HepG2 (cell line): ENCODE measurements around the gene MBD3L2B. TPM values are rescaled to one million over a fixed set of nuclear protein-coding genes. Genes with fewer than 3 reads are reported as not detected.
A peak's percentile ranks its signal among the peaks of the same experiment; 100 is the strongest.
"Not testable (repeated sequence)": the region's sequence is repeated elsewhere in the genome, so short reads cannot be mapped to it uniquely, and the experiment has no call there.

ENCODE experiments used
- ATAC-seq: fragments of 200-7000 bp; cut with Tn5 transposase; 3 replicates; pipeline ENCODE4 v1.9.1; 2020; ENCODE audit warnings: mild to moderate bottlenecking, moderate library complexity
- Bru-seq: library from RNA; stranded (reverse); fragments of 400-500 nt; gene quantifications from one replicate; lab custom pipeline; 2021; lab: Mats Ljungman, UMichigan
- BruChase-seq, 2 experiments: library from RNA; stranded (reverse); fragments of 400-500 nt; gene quantifications; one replicate each; lab custom pipeline; 2021; lab: Mats Ljungman, UMichigan
- BruUV-seq: library from RNA; stranded (reverse); fragments of 400-500 nt; replicated peaks from 2 replicates; lab custom pipeline; 2021; lab: Mats Ljungman, UMichigan
- CTCF ChIA-PET: fragments of 300-600 bp; formaldehyde crosslinking; extraction: SDS; loops from one replicate; lab custom pipeline; 2021; ENCODE audit warnings: low total read pairs, inconsistent platforms, low intra/inter-chr PET ratio; lab: Yijun Ruan, JAX
- POLR2A ChIA-PET: fragments of 350-600 bp; sonication (Branson Sonifier 250); formaldehyde crosslinking; loops from one replicate; lab custom pipeline; 2020; ENCODE audit warnings: antibody characterized with exemption, inconsistent platforms; lab: Yijun Ruan, JAX
- DNase-seq: peaks from one replicate; pipeline ENCODE4 v3.0.0-alpha.2; 2015; ENCODE audit warnings: low spot score
- FAIRE-seq: peaks from 3 replicates; lab custom pipeline; 2011; peaks lifted over from hg19 to GRCh38; lab: Jason Lieb, UNC
- H2AFZ ChIP-seq: one replicate; pipeline ENCODE4 v1.6.1; 2011; ENCODE audit warnings: low read length, inconsistent platforms
- H3K27ac ChIP-seq: fragments of 300-600 bp; 3 replicates; pipeline ENCODE4 v1.8.0; 2011; ENCODE audit warnings: mixed run types, mild to moderate bottlenecking, mixed read lengths, low read length, inconsistent platforms; ENCODE audit not compliant: insufficient read depth; ENCODE audit errors: extremely low read length
- H3K27me3 ChIP-seq, 2 experiments: fragments of 200-600 bp in 1 of 2; 2 replicates in 1 of 2; 3 replicates in 1 of 2; pipeline versions ENCODE4 v1.6.0 to v1.8.0; 2011; ENCODE audit warnings: low read length in 2 of 2, mild to moderate bottlenecking in 2 of 2, moderate library complexity in 2 of 2, inconsistent platforms in 1 of 2; ENCODE audit not compliant: insufficient read depth in 2 of 2, control insufficient read depth in 1 of 2
- H3K36me3 ChIP-seq, 2 experiments: fragments of 200-600 bp in 1 of 2; replicated peaks in 1 of 2; 2 replicates in 1 of 2; 3 replicates in 1 of 2; pipeline versions ENCODE4 v1.5.1 to v1.8.0; 2011; ENCODE audit warnings: low read length in 2 of 2, inconsistent platforms in 1 of 2; ENCODE audit not compliant: insufficient read depth in 2 of 2, control insufficient read depth in 1 of 2
- H3K4me1 ChIP-seq: 2 replicates; pipeline ENCODE4 v1.5.1; 2012; ENCODE audit warnings: low read length, inconsistent platforms; ENCODE audit not compliant: insufficient read depth
- H3K4me2 ChIP-seq: 2 replicates; pipeline ENCODE4 v1.6.0; 2011; ENCODE audit warnings: low read depth, low read length, inconsistent platforms
- H3K4me3 ChIP-seq, 3 experiments: fragments of 200-600 bp in 1 of 3; sonication (generic), shearing (Covaris generic) in 1 of 3; replicated peaks in 1 of 3; 2 replicates each; pipeline ENCODE4 v1.5.1; 2011 to 2016; ENCODE audit warnings: low read length in 3 of 3, inconsistent platforms in 2 of 3, low read depth in 2 of 3, mild to moderate bottlenecking in 2 of 3, control low read depth in 1 of 3, mixed read lengths in 1 of 3; ENCODE audit not compliant: insufficient read depth in 1 of 3
- H3K79me2 ChIP-seq: one replicate; pipeline ENCODE4 v1.6.1; 2011; ENCODE audit warnings: low read length, inconsistent platforms; ENCODE audit not compliant: insufficient read depth
- H3K9ac ChIP-seq: 2 replicates; pipeline ENCODE4 v1.6.0; 2011; ENCODE audit warnings: mild to moderate bottlenecking, low read depth, low read length, inconsistent platforms; ENCODE audit not compliant: insufficient read depth
- H3K9me3 ChIP-seq: 2 replicates; pipeline ENCODE4 v1.5.1; 2012; ENCODE audit warnings: mild to moderate bottlenecking, low read length
- H4K20me1 ChIP-seq: 2 replicates; pipeline ENCODE4 v1.6.0; 2011; ENCODE audit warnings: inconsistent platforms, mild to moderate bottlenecking, low read length, moderate library complexity; ENCODE audit not compliant: insufficient read depth
- FOXJ3 ChIP-seq: sonication (generic); formaldehyde crosslinking; IDR thresholded peaks from 2 replicates; pipeline ENCODE4 v1.4.0; 2020; ENCODE audit warnings: missing genetic modification reagents, mild to moderate bottlenecking, borderline replicate concordance
- KDM5A ChIP-seq: fragments of 200-600 bp; sonication (generic); IDR thresholded peaks from 2 replicates; pipeline ENCODE4 v1.7.0; 2018; ENCODE audit warnings: antibody characterized with exemption, mild to moderate bottlenecking, low read length, borderline replicate concordance
- MIXL1 ChIP-seq: IDR thresholded peaks from 2 replicates; pipeline ENCODE4 v1.6.1; 2016
- TAF15 ChIP-seq: fragments of 200-400 bp; formaldehyde crosslinking; IDR thresholded peaks from one replicate; pipeline ENCODE4 v1.6.1; 2018; ENCODE audit warnings: mild to moderate bottlenecking, low read depth, low read length; ENCODE audit not compliant: poor library complexity, severe bottlenecking
- XRCC5 ChIP-seq: fragments of 200-400 bp; formaldehyde crosslinking; optimal IDR thresholded peaks from 2 replicates; pipeline ENCODE3; 2017; ENCODE audit warnings: mild to moderate bottlenecking, low read length
- ZNF883 ChIP-seq: sonication (generic); formaldehyde crosslinking; IDR thresholded peaks from 2 replicates; pipeline ENCODE4 v1.5.1; 2020; ENCODE audit warnings: mild to moderate bottlenecking, missing genetic modification reagents; ENCODE audit errors: not compliant biosample characterization
- WGBS: methylation state at CpG from one replicate; pipeline ENCODE4 v1.1.6; 2017; ENCODE audit warnings: low lambda C conversion rate; 5-methylcytosine and 5-hydroxymethylcytosine counted together
- in situ Hi-C: cut with HindIII; loops from 2 replicates; pipeline ENCODE4 v1.10.0; 2017; ENCODE audit warnings: low pct_unique_long_range_greater_than_20kb; ENCODE audit not compliant: extremely low pct_ligation_motif_present
- intact Hi-C: fragments of 100-400 bp; cut with micrococcal nuclease; formaldehyde crosslinking; loops from one replicate; pipeline ENCODE4 v1.10.0; 2022; ENCODE audit not compliant: unreplicated experiment
- long read RNA-seq, 2 experiments: library from RNA in 1 of 2; library from polyadenylated mRNA in 1 of 2; stranded (forward) in 1 of 2; unstranded in 1 of 2; transcript quantifications; one replicate each; pipeline ENCODE4 v2.0.0, GENCODE V29; 2019 to 2022
- polyA minus RNA-seq, 3 experiments: library from RNA; depleted of rRNA, polyadenylated mRNA; stranded (reverse); fragments of >200 nt; gene quantifications; 2 replicates each; pipeline ENCODE4 v1.2.3, GENCODE V29; 2011; ENCODE audit warnings: low replicate concordance in 1 of 3
- polyA plus RNA-seq, 8 experiments: library from polyadenylated mRNA; depleted of rRNA in 3 of 8; stranded (reverse) in 7 of 8; unstranded in 1 of 8; fragments of >200 nt; fragmentation: Illumina TruSeq in 4 of 8; extraction: Trizol in 4 of 8; gene quantifications; 2 replicates each; pipeline versions ENCODE4 v1.2.1 to v1.2.3, GENCODE V29; 2011 to 2016; ENCODE audit warnings: low read depth in 4 of 8, missing spikeins in 1 of 8, mixed read lengths in 1 of 8; ENCODE audit not compliant: insufficient read depth in 1 of 8
- total RNA-seq, 5 experiments: library from RNA; depleted of rRNA; stranded (reverse); fragments of >200 nt; fragmentation: Illumina TruSeq; extraction: Trizol; gene quantifications; 2 replicates each; pipeline ENCODE4 v1.2.3, GENCODE V29; 2016; ENCODE audit warnings: low read depth in 1 of 5
- TF ChIP-seq, protein P1 (sequence below): sonication (generic); formaldehyde crosslinking; IDR thresholded peaks from 2 replicates; pipeline ENCODE4 v1.8.0; 2022; ENCODE audit warnings: missing genetic modification reagents, mild to moderate bottlenecking, inconsistent platforms, borderline replicate concordance
- TF ChIP-seq, protein P2 (sequence below): sonication (generic); formaldehyde crosslinking; IDR thresholded peaks from 2 replicates; pipeline ENCODE4 v1.4.0; 2020; ENCODE audit warnings: mild to moderate bottlenecking, missing genetic modification reagents
- TF ChIP-seq, protein P3 (sequence below): sonication (generic); formaldehyde crosslinking; IDR thresholded peaks from 2 replicates; pipeline ENCODE4 v1.9.0; 2022; ENCODE audit warnings: missing genetic modification reagents, mild to moderate bottlenecking, borderline replicate concordance

Gene MBD3L2B
- not detected in 2 replicates for total RNA-seq (2016; rRNA removed; fragmentation: Illumina TruSeq; extraction: Trizol)
- total RNA-seq (2016; cell fraction: cytosol; rRNA removed; fragmentation: Illumina TruSeq; extraction: Trizol; ENCODE audit: low read depth) = not detected in 2 replicates
- total RNA-seq (2016; cell fraction: insoluble cytoplasmic fraction; rRNA removed; fragmentation: Illumina TruSeq; extraction: Trizol) = not detected in 2 replicates
- not detected in 2 replicates for total RNA-seq (2016; cell fraction: membrane; rRNA removed; fragmentation: Illumina TruSeq; extraction: Trizol)
- total RNA-seq (2016; cell fraction: nucleus; rRNA removed; fragmentation: Illumina TruSeq; extraction: Trizol) = not detected in 2 replicates
- not detected in 2 replicates for polyA plus RNA-seq (2011; rRNA removed)
- not detected in 2 replicates for polyA plus RNA-seq (2011; cell fraction: cytosol; rRNA removed)
- not detected in 2 replicates for polyA plus RNA-seq (2011; cell fraction: nucleus; rRNA removed)
- polyA plus RNA-seq (2012) = not detected in 2 replicates
- not detected in 2 replicates for polyA plus RNA-seq (2016; cell fraction: cytosol; fragmentation: Illumina TruSeq; extraction: Trizol; ENCODE audit: low read depth)
- not detected in 2 replicates for polyA plus RNA-seq (2016; cell fraction: insoluble cytoplasmic fraction; fragmentation: Illumina TruSeq; extraction: Trizol; ENCODE audit: low read depth)
- polyA plus RNA-seq (2016; cell fraction: membrane; fragmentation: Illumina TruSeq; extraction: Trizol; ENCODE audit: low read depth) = not detected in 2 replicates
- not detected in 2 replicates for polyA plus RNA-seq (2016; cell fraction: nucleus; fragmentation: Illumina TruSeq; extraction: Trizol; ENCODE audit: insufficient read depth, low read depth)
- not detected in 2 replicates for polyA minus RNA-seq (2011; rRNA and poly(A)+ RNA removed; ENCODE audit: low replicate concordance)
- not detected in 2 replicates for polyA minus RNA-seq (2011; cell fraction: cytosol; rRNA and poly(A)+ RNA removed)
- polyA minus RNA-seq (2011; cell fraction: nucleus; rRNA and poly(A)+ RNA removed) = not detected in 2 replicates
- Bru-seq, nascent RNA = not detected
- not detected for BruChase-seq, experiment 1, labeled RNA remaining after a 6-hour chase
- BruChase-seq, experiment 2, labeled RNA remaining after a 2-hour chase = not detected
- long read RNA-seq, experiment 1 = 0 reads
- long read RNA-seq, experiment 2 = 0 reads

DNA sequence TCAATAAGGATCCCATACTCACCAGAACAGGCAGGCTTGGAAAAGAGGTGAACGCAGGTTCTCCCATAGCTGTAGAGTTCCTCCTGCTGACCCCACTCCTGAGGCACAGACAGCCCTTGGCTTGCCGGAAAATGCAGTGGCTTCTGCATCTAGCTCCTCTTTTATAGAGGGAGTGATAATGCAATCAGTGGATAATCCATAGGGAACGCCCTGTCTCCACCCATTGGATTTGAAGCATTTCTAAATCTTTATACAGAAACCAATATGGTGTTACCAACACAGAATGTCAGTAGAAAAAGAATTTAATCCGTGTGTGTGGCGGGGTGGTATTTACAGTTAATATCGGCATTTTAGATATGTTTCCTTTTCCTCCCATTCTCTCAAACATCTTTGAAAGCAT is at the start of gene MBD3L2B:
Gene MBD3L2B, minus strand, starts transcription at position 101 of the 400 bp plus-strand sequence. Its CDS starts 34 bp downstream, at position 67.
- peak; percentile 8 for FAIRE-seq
- H3K4me3 ChIP-seq, H3K4me2 ChIP-seq, H3K9ac ChIP-seq, BruUV-seq, H3K27me3 ChIP-seq, H4K20me1 ChIP-seq, DNase-seq, H3K27ac ChIP-seq, H3K9me3 ChIP-seq, H3K4me1 ChIP-seq, H3K79me2 ChIP-seq, in situ Hi-C loops, CTCF ChIA-PET, intact Hi-C loops, POLR2A ChIA-PET, H3K36me3 ChIP-seq, H2AFZ ChIP-seq, ATAC-seq: not testable (repeated sequence)
- no CpG with 5 or more reads among the region's 6 CpGs for WGBS

DNA sequence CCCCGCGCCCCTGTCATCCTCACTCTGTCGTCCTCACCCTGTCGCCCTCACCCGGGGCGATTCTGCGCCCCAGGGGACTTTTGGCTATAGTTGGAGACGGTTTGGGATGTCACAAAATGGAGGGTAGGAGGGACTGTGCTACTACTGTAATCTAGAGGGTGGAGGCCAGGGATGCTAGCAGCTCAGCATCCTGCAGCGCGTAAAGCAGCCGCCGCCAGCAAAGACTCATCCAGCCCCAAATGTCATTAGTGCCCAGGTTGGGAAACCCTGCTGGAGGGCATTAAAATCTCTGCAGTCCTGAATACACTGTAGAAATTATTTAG is 48.6 kb upstream of the MBD3L2B start:
- peaks cover 11% of the 10 kb centered on the region for H3K79me2 ChIP-seq
- WGBS = 2% methylated on average over 10 of the region's 12 CpGs
- ATAC-seq (peak; percentile 64; the same call in 2 of the 3 replicates), FAIRE-seq (no peak), DNase-seq (no peak)
- no TSS peak for BruUV-seq
- H3K4me1 ChIP-seq = peaks cover 14% of the 10 kb centered on the region
- H3K4me2 ChIP-seq = peak overlapping the region; percentile 65
- intact Hi-C loops (no loop called here), in situ Hi-C loops (no loop called here)
- POLR2A ChIA-PET = interaction anchor here (0.6 to 1.5 kb wide), 13 partner anchors 12 to 709 kb away, joined by 3 to 32 read pairs (median 4); partner anchors contain the start of genes ALKBH7, CLPP, MCOLN1 and PET100
- no peaks in the 10 kb centered on the region; a peak in 1 of 5 replicates for H3K27me3 ChIP-seq
- peaks cover 4 to 24% of the 10 kb centered on the region in 2 experiments; a peak in 4 of 5 replicates for H3K36me3 ChIP-seq
- H4K20me1 ChIP-seq = no peaks in the 10 kb centered on the region
- CTCF ChIA-PET = no interaction called here
- H3K4me3 ChIP-seq = peak overlapping the region; percentile 77 to 94 (median 90)
- peak overlapping the region; percentile 77 for H3K27ac ChIP-seq
- H2AFZ ChIP-seq = no peak overlapping the region
- H3K9me3 ChIP-seq = peaks cover 7% of the 10 kb centered on the region
- H3K9ac ChIP-seq = peak overlapping the region; percentile 80
- TF ChIP-seq FOXJ3 = 0 out of 2 replicates have a peak, but pooled peaks have one; percentile 9
- no peak for TF ChIP-seq TAF15
- peak; percentile 1 for TF ChIP-seq XRCC5
- TF ChIP-seq, protein P1, sequence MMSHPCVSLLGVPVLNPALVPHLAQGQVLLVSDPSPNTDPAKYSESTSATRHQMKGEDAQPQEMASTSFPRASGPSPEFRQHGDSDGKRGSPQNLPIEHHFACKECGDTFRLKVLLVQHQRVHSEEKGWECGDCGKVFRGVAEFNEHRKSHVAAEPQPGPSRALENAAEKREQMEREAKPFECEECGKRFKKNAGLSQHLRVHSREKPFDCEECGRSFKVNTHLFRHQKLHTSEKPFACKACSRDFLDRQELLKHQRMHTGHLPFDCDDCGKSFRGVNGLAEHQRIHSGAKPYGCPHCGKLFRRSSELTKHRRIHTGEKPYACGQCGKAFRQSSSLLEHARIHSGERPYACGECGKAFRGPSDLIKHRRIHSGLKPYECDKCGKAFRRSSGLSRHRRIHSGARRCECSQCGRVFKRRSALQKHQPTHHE (CRISPR knock-in tag) = 0 out of 2 replicates have a peak, but pooled peaks have one; percentile 9
- TF ChIP-seq, protein P2, sequence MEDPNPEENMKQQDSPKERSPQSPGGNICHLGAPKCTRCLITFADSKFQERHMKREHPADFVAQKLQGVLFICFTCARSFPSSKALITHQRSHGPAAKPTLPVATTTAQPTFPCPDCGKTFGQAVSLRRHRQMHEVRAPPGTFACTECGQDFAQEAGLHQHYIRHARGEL (CRISPR knock-in tag) = no peak
- peak; percentile 0 for TF ChIP-seq ZNF883 (CRISPR knock-in tag)
- TF ChIP-seq MIXL1 (CRISPR knock-in tag) = no peak
- peak; percentile 81 for TF ChIP-seq KDM5A
- TF ChIP-seq, protein P3, sequence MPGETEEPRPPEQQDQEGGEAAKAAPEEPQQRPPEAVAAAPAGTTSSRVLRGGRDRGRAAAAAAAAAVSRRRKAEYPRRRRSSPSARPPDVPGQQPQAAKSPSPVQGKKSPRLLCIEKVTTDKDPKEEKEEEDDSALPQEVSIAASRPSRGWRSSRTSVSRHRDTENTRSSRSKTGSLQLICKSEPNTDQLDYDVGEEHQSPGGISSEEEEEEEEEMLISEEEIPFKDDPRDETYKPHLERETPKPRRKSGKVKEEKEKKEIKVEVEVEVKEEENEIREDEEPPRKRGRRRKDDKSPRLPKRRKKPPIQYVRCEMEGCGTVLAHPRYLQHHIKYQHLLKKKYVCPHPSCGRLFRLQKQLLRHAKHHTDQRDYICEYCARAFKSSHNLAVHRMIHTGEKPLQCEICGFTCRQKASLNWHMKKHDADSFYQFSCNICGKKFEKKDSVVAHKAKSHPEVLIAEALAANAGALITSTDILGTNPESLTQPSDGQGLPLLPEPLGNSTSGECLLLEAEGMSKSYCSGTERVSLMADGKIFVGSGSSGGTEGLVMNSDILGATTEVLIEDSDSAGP (CRISPR knock-in tag) = peak; percentile 41; the same call in 1 of the 2 replicates
